Breast epithelium (tissue), 4 donors: Measurements from ENCODE around the gene NDUFB10. TPM values are rescaled to one million over a fixed set of nuclear protein-coding genes. Genes with fewer than 3 reads are reported as not detected.
"Not testable (repeated sequence)": the region's sequence is repeated elsewhere in the genome, so short reads cannot be mapped to it uniquely, and the experiment has no call there.

Experiments used
- DNase-seq, 2 donors: peaks; one replicate each; pipeline ENCODE4 v3.0.0-alpha.2; 2019; ENCODE audit warnings: low spot score in 2 of 2
- H3K27ac ChIP-seq, 2 donors: fragments of 200-600 bp; sonication (generic) in 1 of 2; one replicate each; pipeline ENCODE4 v1.5.1; 2016 to 2019; ENCODE audit warnings: mild to moderate bottlenecking in 1 of 2
- H3K27me3 ChIP-seq, 2 donors: fragments of 200-600 bp; sonication (generic) in 1 of 2; one replicate each; pipeline versions ENCODE4 v1.5.1 to v1.6.0; 2017 to 2019; ENCODE audit warnings: control low read depth in 1 of 2, mild to moderate bottlenecking in 1 of 2
- H3K36me3 ChIP-seq: fragments of 200-600 bp; one replicate; pipeline ENCODE4 v1.5.1; 2019
- H3K4me1 ChIP-seq, 2 donors: fragments of 200-600 bp; sonication (generic); one replicate each; pipeline ENCODE4 v1.5.1; 2016 to 2019; ENCODE audit warnings: control low read depth in 1 of 2
- H3K4me3 ChIP-seq, 3 donors: fragments of 200-600 bp; sonication (generic); 1 replicate in 2 of 3; 2 replicates in 1 of 3; pipeline ENCODE4 v1.5.1; 2016 to 2019; ENCODE audit warnings: mild to moderate bottlenecking in 3 of 3, moderate library complexity in 2 of 3
- H3K9me3 ChIP-seq, 2 donors: fragments of 200-600 bp; sonication (generic) in 1 of 2; one replicate each; pipeline ENCODE4 v1.5.1; 2016 to 2019; ENCODE audit warnings: control low read depth in 1 of 2
- POLR2A ChIP-seq: fragments of 450-650 bp; IDR thresholded peaks from one replicate; pipeline ENCODE4 v1.6.1; 2016; ENCODE audit warnings: antibody characterized with exemption, mild to moderate bottlenecking, moderate library complexity
- POLR2AphosphoS5 ChIP-seq, 3 donors: sonication (generic); formaldehyde crosslinking; IDR thresholded peaks; one replicate each; pipeline ENCODE4 v1.6.1; 2017; ENCODE audit warnings: antibody characterized with exemption in 3 of 3
- intact Hi-C: fragments of 100-400 bp; cut with DNase I; formaldehyde crosslinking; loops from one replicate; pipeline ENCODE4 v1.15.1; 2023; ENCODE audit warnings: low total_unique reads
- total RNA-seq, 3 donors: library from RNA; depleted of rRNA; stranded (reverse); fragments of >200 nt; gene quantifications; one replicate each; pipeline ENCODE4 v1.1.0, GENCODE V29; 2016
- TF ChIP-seq, protein P1 (sequence below), 3 donors: fragments of 450-650 bp; IDR thresholded peaks; one replicate each; pipeline ENCODE4 v1.5.1; 2016 to 2017; ENCODE audit warnings: antibody characterized with exemption in 3 of 3, mild to moderate bottlenecking in 3 of 3, moderate library complexity in 3 of 3

NDUFB10 gene
- total RNA-seq, 3 donors from 2014 or later = 114 to 233 (median 144) TPM

- no peak overlapping the region for H3K4me3 ChIP-seq
- H3K9me3 ChIP-seq = no peaks in the 10 kb centered on the region
- DNase-seq = no peak
- TF ChIP-seq, protein P1, sequence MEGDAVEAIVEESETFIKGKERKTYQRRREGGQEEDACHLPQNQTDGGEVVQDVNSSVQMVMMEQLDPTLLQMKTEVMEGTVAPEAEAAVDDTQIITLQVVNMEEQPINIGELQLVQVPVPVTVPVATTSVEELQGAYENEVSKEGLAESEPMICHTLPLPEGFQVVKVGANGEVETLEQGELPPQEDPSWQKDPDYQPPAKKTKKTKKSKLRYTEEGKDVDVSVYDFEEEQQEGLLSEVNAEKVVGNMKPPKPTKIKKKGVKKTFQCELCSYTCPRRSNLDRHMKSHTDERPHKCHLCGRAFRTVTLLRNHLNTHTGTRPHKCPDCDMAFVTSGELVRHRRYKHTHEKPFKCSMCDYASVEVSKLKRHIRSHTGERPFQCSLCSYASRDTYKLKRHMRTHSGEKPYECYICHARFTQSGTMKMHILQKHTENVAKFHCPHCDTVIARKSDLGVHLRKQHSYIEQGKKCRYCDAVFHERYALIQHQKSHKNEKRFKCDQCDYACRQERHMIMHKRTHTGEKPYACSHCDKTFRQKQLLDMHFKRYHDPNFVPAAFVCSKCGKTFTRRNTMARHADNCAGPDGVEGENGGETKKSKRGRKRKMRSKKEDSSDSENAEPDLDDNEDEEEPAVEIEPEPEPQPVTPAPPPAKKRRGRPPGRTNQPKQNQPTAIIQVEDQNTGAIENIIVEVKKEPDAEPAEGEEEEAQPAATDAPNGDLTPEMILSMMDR (IDR thresholded peaks at IDR 0.05) = no peak
- TF ChIP-seq POLR2A = no peak
- no peak for TF ChIP-seq POLR2AphosphoS5 (IDR thresholded peaks at IDR 0.05)
- no peak overlapping the region for H3K27ac ChIP-seq
- no peaks in the 10 kb centered on the region for H3K36me3 ChIP-seq
- H3K4me1 ChIP-seq = no peaks in the 10 kb centered on the region
- intact Hi-C loops = loop anchor here (10.0 kb wide), 1 partner anchor 185 kb away; the partner anchor contains the start of gene PKD1
- no peaks in the 10 kb centered on the region for H3K27me3 ChIP-seq
Observed at GRCh38 chr16:1950047-1950446, 9.3 kb upstream of the NDUFB10 start.

DNA sequence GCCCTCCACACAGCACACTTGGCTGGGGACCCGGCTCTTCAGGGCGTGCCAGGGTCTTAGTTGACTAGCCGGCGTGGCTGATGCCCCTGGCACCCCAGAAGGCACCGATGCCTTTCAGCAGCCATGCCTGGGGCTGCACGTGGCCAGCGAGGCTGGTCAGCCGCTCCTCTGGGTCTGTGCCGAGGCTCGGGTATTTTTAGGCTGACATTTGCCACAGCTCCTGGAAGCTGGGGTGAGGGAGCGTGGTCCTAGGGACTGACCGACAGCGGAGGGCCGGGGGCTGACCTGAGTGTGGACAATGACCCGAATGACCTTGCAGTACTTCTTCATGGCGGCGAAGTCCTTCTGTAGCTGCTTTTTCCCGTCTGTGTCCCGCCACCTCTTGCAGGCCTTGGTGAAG lies 8.8 kb upstream of the NDUFB10 start:
- DNase-seq = no peak
- H3K9me3 ChIP-seq = no peaks in the 10 kb centered on the region
- TF ChIP-seq, protein P1 (IDR thresholded peaks at IDR 0.05) = no peak
- no peak for TF ChIP-seq POLR2A
- TF ChIP-seq POLR2AphosphoS5 (IDR thresholded peaks at IDR 0.05) = no peak
- H3K27ac ChIP-seq = no peak overlapping the region
- H3K27me3 ChIP-seq = no peaks in the 10 kb centered on the region
- no peaks in the 10 kb centered on the region for H3K36me3 ChIP-seq
- no peaks in the 10 kb centered on the region for H3K4me1 ChIP-seq
- intact Hi-C loops = loop anchor here (10.0 kb wide), 1 partner anchor 184 kb away; the partner anchor contains the start of gene PKD1
- H3K4me3 ChIP-seq = no peak overlapping the region

GRCh38 chr16:1953734-1954133 lies 5.6 kb upstream of the NDUFB10 start:
- DNase-seq = no peak
- H3K4me3 ChIP-seq = no peak overlapping the region
- no peaks in the 10 kb centered on the region for H3K36me3 ChIP-seq
- H3K27ac ChIP-seq = no peak overlapping the region
- TF ChIP-seq POLR2A = no peak
- H3K27me3 ChIP-seq = no peaks in the 10 kb centered on the region
- H3K4me1 ChIP-seq = no peaks in the 10 kb centered on the region
- intact Hi-C loops = loop anchor here (10.0 kb wide), 1 partner anchor 181 kb away; the partner anchor contains the start of gene PKD1
- H3K9me3 ChIP-seq = no peaks in the 10 kb centered on the region

DNA sequence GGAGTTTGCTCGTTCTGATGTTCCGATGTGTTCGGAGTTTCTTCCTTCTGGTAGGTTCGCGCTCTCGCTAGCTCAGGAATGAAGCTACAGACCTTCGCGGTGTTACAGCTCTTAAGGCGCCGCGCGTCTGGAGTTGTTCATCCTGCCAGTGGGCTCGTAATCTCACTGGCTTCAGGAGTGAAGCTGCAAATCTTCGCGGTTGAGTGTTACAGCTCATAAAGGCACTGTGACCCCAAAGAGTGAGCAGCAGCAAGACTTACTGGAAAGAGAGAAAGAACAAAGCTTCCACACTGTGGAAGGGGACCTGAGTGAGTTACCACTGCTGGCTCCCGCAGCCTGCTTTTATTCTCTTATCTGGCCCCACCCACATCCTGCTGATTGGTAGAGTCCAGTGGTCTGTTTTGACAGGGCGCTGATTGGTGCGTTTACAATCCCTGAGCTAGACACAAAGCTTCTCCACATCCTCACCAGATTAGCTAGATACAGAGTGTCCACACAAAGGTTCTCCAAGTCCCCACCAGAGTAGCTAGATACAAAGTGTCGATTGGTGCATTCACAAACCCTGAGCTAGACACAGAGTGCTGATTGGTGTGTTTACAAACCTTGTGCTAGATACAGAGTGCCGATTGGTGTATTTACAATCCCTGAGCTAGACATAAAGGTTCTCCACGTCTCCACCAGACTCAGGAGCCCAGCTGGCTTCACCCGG lies 1.8 kb upstream of the NDUFB10 start:
- H3K4me1 ChIP-seq, H3K9me3 ChIP-seq, H3K4me3 ChIP-seq, DNase-seq, H3K27ac ChIP-seq, H3K36me3 ChIP-seq, H3K27me3 ChIP-seq: not testable (repeated sequence)
- intact Hi-C loops = loop anchor here (5.0 to 10.0 kb wide), 2 partner anchors 177 to 955 kb away; partner anchors contain the start of gene PKD1

DNA sequence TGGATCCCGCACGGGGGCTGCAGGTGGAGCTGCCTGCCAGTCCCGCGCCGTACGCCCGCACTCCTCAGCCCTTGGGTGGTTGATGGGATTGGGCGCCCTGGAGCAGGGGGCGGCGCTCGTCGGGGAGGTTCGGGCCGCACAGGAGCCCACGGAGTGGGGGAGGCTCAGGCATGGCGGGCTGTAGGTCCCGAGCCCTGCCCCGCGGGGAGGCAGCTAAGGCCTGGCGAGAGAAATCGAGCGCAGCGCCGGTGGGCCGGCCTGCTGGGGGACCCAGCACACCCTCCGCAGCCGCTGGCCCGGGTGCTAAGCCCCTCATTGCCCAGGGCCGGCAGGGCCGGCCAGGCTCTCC lies 1.2 kb upstream of the NDUFB10 start:
- H3K27ac ChIP-seq, H3K4me3 ChIP-seq, H3K9me3 ChIP-seq, DNase-seq, H3K4me1 ChIP-seq, H3K36me3 ChIP-seq, H3K27me3 ChIP-seq: not testable (repeated sequence)
- intact Hi-C loops = loop anchor here (5.0 to 10.0 kb wide), 2 partner anchors 177 to 956 kb away; partner anchors contain the start of gene PKD1

DNA sequence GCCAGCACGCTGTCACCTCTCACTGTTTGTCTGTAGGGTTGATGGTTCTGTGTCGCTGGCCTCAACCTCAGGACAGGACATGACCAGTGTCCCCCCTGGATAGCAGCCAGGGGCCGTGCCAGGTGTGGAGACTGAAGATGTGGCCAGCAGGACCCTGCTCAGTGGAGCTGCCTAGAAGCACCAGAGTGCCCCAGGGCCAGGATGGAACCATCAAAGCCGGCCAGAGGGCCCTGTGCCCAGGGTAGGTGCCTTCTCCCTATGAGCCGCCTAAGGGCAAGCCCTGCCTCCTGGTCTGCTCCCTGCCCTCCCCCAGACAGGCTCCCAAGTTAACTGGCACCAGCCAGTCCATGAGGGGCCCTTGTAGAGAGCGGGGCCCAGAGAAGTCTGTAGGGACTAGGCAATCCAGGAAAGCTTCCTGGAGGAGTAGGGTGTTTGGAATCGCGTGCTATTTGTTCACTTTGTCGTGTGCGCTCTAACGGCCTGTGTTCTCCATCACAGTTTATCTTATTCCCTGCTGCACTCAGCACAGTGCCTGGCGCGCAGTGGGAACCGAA lies 546 bp upstream of the NDUFB10 start:
- no peak for DNase-seq
- H3K9me3 ChIP-seq = no peaks in the 10 kb centered on the region
- H3K27me3 ChIP-seq = no peaks in the 10 kb centered on the region
- intact Hi-C loops = loop anchor here (5.0 to 10.0 kb wide), 2 partner anchors 176 to 956 kb away; partner anchors contain the start of gene PKD1
- no peaks in the 10 kb centered on the region for H3K36me3 ChIP-seq
- peak overlapping the region; percentile 75 to 82 for H3K27ac ChIP-seq
- TF ChIP-seq, protein P1 (IDR thresholded peaks at IDR 0.05) = no peak
- TF ChIP-seq POLR2AphosphoS5 (IDR thresholded peaks at IDR 0.05) = no peak
- no peak for TF ChIP-seq POLR2A
- peaks cover 2 to 10% of the 10 kb centered on the region in 2 donors for H3K4me1 ChIP-seq
- H3K4me3 ChIP-seq = peak overlapping the region; percentile 68 to 85 (median 79)
